HG02840 (cell line): ENCODE data around the gene MYH14.

ENCODE experiments used
- ATAC-seq: cut with Tn5 transposase; IDR thresholded peaks from one replicate; pipeline ENCODE4 v1.9.1; 2021; ENCODE audit warnings: mild to moderate bottlenecking, moderate library complexity, moderate number of reproducible peaks; ENCODE audit not compliant: unreplicated experiment, low FRiP score

The MYH14 gene

GRCh38 chr19:50356691-50357177 lies 153.3 kb downstream of the MYH14 start:
- no peak for ATAC-seq

DNA sequence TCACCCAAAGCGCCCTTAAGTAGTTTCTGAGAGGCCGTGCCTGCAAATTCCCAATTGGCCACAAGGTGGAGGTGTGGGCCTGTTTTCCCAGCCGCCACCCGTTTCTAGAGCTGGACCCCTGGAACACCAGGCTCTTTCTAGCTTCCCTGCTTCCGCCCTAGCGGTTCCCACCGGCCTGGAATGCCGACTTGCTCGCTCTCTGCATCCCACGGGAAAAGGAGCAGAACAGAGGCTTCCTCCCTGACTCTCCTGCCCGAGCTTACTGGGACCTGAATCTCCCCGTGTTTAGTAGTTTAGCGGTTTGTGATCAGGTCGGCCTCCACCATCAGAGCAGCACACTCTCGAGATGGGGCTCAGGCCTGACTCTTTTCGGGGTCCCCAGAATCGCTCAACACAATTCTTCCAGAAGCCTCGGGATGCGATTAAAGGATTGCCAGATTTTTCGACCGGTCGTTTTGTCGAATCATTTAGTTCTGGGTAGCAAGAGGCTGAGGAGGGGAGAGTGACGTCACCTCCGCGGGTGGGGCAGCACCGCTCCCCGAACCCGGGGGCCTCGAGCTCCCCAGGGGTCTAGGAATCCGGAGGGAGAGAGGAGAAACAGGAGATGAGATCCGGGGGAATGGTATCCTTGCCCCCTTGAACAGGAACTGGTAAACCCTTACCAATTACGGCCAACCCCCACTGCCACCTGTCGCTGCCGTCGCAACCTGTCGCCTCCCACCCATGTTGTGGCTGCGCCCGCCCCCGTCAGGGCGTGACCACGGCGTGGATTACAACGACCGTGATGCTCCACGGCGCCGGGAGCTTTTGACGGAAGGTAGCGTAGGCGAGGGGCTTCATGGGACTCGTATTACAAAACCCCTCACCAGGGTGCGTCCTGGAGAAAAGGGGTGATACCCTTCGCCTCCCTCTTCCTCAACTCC lies 154.0 kb downstream of the MYH14 start:
- peak; percentile 50 for ATAC-seq

- ATAC-seq = no peak
Observed at GRCh38 chr19:50358483-50359327, 155.3 kb downstream of the MYH14 start.

DNA sequence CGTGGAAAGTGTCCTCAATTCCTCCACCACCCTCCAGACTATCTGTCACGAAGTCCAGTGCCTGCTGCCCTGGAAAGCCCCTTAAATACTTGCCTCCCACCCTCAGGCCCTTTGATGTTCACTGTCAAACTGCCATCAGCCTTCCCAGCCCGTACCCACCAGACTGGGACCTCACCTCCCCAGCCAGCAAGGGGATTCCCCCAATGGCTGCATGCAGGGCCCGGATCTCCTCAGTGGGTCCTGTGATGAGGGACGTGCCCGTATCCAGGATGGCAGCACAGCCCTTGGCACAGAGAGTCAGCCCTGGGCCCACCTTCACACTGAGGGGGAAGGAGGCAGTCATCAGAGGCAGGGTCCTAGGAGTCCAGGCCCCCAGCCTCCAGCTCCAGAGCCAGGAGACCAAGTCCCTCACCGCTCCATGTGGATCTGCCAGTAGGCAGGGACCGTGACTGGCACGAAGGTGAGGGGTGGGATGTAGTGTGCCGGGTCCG lies 156.0 kb downstream of the MYH14 start:
- no peak for ATAC-seq
